Esophagus (tissue), 2 donors: ENCODE data around the gene C11orf86. TPM values are rescaled to one million over a fixed set of nuclear protein-coding genes. Genes with fewer than 3 reads are reported as not detected.
"Not testable (repeated sequence)": the region's sequence is repeated elsewhere in the genome, so short reads cannot be mapped to it uniquely, and the experiment has no call there.

Experiments used
- H3K27ac ChIP-seq, 2 donors: one replicate each; pipeline ENCODE4 v1.5.1; 2013; ENCODE audit warnings: low read depth in 2 of 2, mild to moderate bottlenecking in 2 of 2, inconsistent platforms in 1 of 2, low read length in 1 of 2, moderate library complexity in 1 of 2
- H3K27me3 ChIP-seq, 2 donors: one replicate each; pipeline ENCODE4 v1.6.1; 2013; ENCODE audit warnings: low read length in 2 of 2, control low read depth in 1 of 2, mild to moderate bottlenecking in 1 of 2; ENCODE audit not compliant: insufficient read depth in 2 of 2, control insufficient read depth in 1 of 2
- H3K36me3 ChIP-seq, 2 donors: one replicate each; pipeline ENCODE4 v1.6.1; 2013; ENCODE audit warnings: low read length in 1 of 2; ENCODE audit not compliant: control insufficient read depth in 2 of 2, insufficient read depth in 2 of 2
- H3K4me1 ChIP-seq, 2 donors: one replicate each; pipeline ENCODE4 v1.6.1; 2013; ENCODE audit warnings: low read length in 1 of 2; ENCODE audit not compliant: control insufficient read depth in 2 of 2, insufficient read depth in 2 of 2
- H3K4me3 ChIP-seq, 2 donors: one replicate each; pipeline ENCODE4 v1.5.1; 2013; ENCODE audit warnings: low read length in 2 of 2, mild to moderate bottlenecking in 2 of 2, low read depth in 1 of 2, moderate library complexity in 1 of 2
- H3K9me3 ChIP-seq, 2 donors: one replicate each; pipeline ENCODE4 v1.6.1; 2013; ENCODE audit warnings: mild to moderate bottlenecking in 2 of 2, low read depth in 1 of 2, low read length in 1 of 2, moderate library complexity in 1 of 2; ENCODE audit not compliant: control insufficient read depth in 2 of 2, insufficient read depth in 1 of 2
- WGBS, 2 donors: extraction: QIAGEN DNeasy Blood & Tissue Kit; methylation state at CpG; one replicate each; pipeline ENCODE4 v1.1.7; 2013; 5-methylcytosine and 5-hydroxymethylcytosine counted together
- polyA plus RNA-seq, 2 donors: library from polyadenylated mRNA; stranded (reverse); fragments of 200-250 nt; gene quantifications; one replicate each; pipeline ENCODE4 v1.2.3, GENCODE V29; 2013
- donor health status: healthy with polysubstance abuse.
- donor health status: Bipolar disorder and iron deficiency.

C11orf86 gene
- polyA plus RNA-seq, 2 donors, result not detected

- Histone ChIP-seq H3K4me1 (no peaks in the 10 kb centered on the region), H3K27me3 (no peaks in the 10 kb centered on the region), H3K4me3 (no peak overlapping the region), H3K9me3 (no peaks in the 10 kb centered on the region), H3K27ac (no peak overlapping the region), H3K36me3 (no peaks in the 10 kb centered on the region)
- WGBS, 2 donors, result 62 to 63% methylated on average over 8 of the region's 8 CpGs
Measured at GRCh38 chr11:67002297-67002913, 27.3 kb downstream of the C11orf86 start.

DNA sequence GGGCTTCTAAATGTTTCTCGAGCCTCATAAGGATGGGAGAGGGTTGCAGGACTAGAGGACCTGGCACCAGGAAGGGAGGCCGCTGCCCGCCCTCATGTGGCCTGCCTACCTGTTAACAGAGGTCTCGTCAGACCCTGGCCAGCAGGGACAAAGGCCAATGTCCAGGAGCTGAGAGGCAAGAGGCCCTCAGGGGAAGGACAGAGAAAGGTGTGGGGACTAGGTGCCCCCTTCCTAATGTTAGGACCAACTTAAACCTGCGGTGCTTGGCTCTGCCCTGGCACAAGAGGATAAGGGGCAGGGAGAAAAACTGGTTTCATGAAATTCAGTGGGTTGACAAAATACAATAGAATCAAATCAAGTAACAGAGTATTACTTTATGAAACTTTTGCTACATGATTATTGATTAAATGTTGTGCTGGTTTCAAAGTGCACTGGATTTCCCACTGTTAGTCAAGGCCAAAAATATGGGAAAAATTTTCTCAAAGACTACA, 27.9 kb downstream of the C11orf86 start:
- Histone ChIP-seq H3K36me3 (no peaks in the 10 kb centered on the region), H3K27me3 (no peaks in the 10 kb centered on the region), H3K9me3 (no peaks in the 10 kb centered on the region), H3K4me3 (no peak overlapping the region), H3K4me1 (no peaks in the 10 kb centered on the region), H3K27ac (no peak overlapping the region)
- 90 to 94% methylated on average over 5 of the region's 5 CpGs for WGBS, 2 donors

DNA sequence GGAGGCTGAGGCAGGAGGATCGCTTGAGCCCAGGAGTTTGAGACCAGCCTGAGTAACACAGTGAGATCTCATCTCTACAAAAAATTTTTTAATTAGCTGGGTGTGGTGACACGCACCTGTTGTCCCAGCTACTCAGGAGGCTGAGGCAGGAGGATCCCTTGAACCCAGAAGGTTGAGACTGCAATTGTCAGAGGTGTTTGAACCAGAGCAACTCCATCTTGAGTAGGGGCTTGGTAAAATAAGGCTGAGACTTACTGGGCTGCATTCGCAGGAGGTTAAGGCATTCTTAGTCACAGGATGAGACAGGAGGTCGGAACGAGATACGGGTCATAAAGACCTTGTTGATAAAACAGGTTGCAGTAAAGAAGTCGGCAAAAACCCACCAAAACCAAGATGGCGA, 30.1 kb downstream of the C11orf86 start:
- H3K4me1 ChIP-seq, result not testable (repeated sequence)
- 95 to 96% methylated on average over 8 of the region's 8 CpGs for WGBS, 2 donors

DNA sequence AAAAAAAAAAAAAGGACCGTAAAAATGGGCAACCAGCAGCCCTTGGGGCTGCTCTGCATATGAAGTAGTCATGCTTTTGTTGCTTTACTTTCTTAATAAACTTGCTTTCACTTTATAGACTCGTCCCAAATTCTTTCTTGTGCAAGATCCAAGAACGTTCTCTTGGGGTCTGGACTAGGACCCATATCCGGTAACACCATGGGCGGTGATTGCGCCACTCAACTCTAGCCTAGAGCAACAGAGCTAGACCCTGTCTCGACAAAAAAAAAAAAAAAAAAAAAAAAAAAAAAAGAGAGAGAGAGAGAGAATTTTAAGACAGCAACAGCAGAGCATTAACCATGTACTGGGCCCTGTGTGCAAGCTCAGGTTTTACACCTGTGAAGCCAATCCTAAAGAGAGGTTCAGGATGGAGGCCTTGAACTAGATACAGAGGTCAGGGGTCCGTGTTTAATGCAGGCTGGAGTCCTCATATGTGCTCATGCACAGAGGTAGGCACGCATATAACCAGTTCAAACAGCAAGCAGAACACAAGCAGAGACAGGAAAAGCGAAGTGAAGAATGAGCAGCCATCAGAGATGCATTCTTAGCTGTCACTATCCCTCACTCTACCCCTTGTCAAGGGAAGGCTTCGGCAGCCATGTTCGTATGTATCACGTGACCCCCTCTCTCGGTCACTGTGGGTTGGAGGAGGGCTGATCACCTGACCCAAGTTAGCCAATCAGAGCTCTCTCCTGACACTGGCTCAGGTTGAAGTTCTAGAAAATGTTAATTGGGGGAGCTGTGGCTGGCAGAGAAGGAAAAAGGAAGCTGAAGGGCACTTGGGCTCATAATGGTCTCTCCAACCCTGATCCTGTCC, 31.2 kb downstream of the C11orf86 start:
- Histone ChIP-seq H3K9me3 (no peaks in the 10 kb centered on the region), H3K27me3 (no peaks in the 10 kb centered on the region), H3K27ac (no peak overlapping the region), H3K36me3 (no peaks in the 10 kb centered on the region), H3K4me3 (no peak overlapping the region), H3K4me1 (peaks cover 0 to 2% of the 10 kb centered on the region in 2 donors)
- 78 to 82% methylated on average over 14 of the region's 14 CpGs for WGBS, 2 donors

More for the DNA sequence above, 30.1 kb downstream of the C11orf86 start:
- H3K9me3 ChIP-seq, H3K36me3 ChIP-seq, H3K4me3 ChIP-seq, H3K27me3 ChIP-seq, H3K27ac ChIP-seq: not testable (repeated sequence)

DNA sequence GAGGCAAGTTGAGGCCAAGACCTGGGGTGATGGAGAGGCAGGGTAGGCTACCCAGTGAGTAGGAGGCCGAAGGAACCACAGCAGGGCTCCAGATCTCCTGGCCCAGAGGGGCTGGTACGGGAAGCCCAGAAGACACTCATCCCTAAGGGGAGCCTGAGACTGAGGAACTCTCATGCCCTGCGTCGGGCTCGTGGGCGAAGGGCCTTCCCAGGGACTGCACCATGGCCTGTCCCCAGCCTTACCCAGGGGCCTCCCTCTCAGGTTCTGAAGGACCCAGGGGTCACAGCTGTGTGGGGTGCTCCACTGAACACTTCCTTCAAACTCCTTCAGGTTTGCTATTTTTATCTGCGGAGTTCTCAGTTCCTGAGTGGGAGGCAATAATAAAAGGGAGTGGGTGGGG, 32.0 kb downstream of the C11orf86 start:
- Histone ChIP-seq H3K9me3 (no peaks in the 10 kb centered on the region), H3K27me3 (no peaks in the 10 kb centered on the region), H3K4me1 (peaks cover 0 to 2% of the 10 kb centered on the region in 2 donors), H3K27ac (no peak overlapping the region), H3K36me3 (no peaks in the 10 kb centered on the region), H3K4me3 (no peak overlapping the region)
- WGBS, 2 donors, result 94 to 97% methylated on average over 7 of the region's 7 CpGs

DNA sequence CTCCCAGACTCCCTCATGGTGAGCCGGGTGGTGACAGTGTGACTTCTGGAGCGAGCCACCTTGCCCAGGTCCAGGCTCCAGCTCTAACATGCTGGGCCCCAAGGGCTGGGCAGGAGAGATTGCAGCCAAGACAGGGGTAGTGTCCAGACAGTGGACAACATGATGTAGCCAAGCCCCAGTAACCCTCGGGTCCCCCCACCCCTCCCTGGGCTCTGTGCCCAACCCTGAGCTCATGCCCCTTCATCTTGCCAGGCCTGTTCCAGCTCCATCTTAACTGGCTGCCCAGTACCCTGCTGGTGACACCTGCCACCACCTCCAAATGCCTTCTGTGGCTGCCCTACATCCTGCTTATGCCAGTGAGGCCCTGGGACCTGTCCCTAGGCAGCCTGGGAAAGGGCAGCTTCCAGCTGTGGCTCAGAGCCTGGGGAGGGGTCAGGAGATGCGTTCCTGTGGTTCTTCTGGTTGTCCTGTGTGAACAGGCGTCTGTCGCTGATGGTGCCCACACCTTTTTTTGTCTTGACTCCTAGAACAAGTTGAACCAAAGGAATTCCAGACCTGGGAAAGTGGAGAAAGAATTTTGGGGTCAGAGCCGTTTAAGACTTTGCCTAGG, 35.3 kb downstream of the C11orf86 start:
- no peaks in the 10 kb centered on the region for H3K36me3 ChIP-seq
- H3K27ac ChIP-seq, result no peak overlapping the region
- H3K4me3 ChIP-seq, result no peak overlapping the region
- no peaks in the 10 kb centered on the region for H3K9me3 ChIP-seq
- no peaks in the 10 kb centered on the region for H3K27me3 ChIP-seq
- WGBS, 2 donors, result 73 to 75% methylated on average over 7 of the region's 7 CpGs
- H3K4me1 ChIP-seq, result peaks cover 0 to 2% of the 10 kb centered on the region in 2 donors

- Histone ChIP-seq H3K4me3 (no peak overlapping the region), H3K4me1 (peaks cover 0 to 2% of the 10 kb centered on the region in 2 donors), H3K27ac (no peak overlapping the region), H3K9me3 (no peaks in the 10 kb centered on the region), H3K36me3 (no peaks in the 10 kb centered on the region), H3K27me3 (no peaks in the 10 kb centered on the region)
- WGBS, 2 donors, result 85 to 90% methylated on average over 11 of the region's 11 CpGs
Measured at GRCh38 chr11:67013511-67014045, 38.5 kb downstream of the C11orf86 start.

DNA sequence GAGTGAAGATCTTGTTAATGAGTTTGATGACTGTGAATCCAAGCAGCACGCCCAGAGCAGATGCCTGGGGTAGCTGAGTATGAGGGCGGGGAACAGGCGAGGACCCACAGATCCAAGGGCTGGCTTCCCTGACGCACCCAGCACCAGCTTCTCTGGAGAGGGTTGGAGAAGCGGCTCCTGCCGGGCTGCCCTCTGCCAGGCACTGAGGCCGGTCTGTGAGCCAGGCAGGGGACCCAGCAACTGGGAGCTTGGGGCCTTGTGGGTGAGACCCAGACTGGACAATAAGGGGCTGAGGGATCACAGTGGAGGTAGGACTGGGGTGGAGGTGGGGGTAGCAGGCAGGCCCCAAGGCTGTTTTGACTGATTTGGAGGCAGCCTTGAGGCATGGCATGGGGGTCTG, 39.2 kb downstream of the C11orf86 start:
- WGBS, 2 donors, result 95% methylated on average over 7 of the region's 7 CpGs
- no peak overlapping the region for H3K4me3 ChIP-seq
- peaks cover 0 to 2% of the 10 kb centered on the region in 2 donors for H3K4me1 ChIP-seq
- H3K9me3 ChIP-seq, result no peaks in the 10 kb centered on the region
- no peaks in the 10 kb centered on the region for H3K36me3 ChIP-seq
- no peak overlapping the region for H3K27ac ChIP-seq
- no peaks in the 10 kb centered on the region for H3K27me3 ChIP-seq

DNA sequence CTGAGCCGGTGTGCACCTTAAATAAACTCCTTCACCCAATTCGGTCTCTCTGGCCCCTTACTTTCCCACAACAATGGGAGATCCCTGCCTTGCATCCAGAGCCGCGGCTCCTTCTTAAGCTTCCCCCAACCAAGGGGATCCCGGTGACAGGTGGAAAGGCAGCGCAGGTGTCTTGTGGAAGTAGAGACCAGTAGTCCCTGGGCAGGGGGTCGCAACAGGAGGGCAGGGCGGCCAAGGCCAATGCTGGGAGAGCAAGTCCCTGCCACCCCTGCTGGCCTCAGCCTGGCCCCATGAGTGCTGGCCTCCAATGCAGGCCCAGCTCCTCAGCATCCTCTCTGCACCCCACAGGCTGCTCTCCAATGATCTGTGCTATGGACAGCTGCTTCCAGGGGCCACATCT, 39.9 kb downstream of the C11orf86 start:
- Histone ChIP-seq H3K27me3 (no peaks in the 10 kb centered on the region), H3K9me3 (no peaks in the 10 kb centered on the region), H3K27ac (no peak overlapping the region), H3K4me1 (peaks cover 0 to 2% of the 10 kb centered on the region in 2 donors), H3K36me3 (no peaks in the 10 kb centered on the region), H3K4me3 (no peak overlapping the region)
- 92 to 95% methylated on average over 8 of the region's 8 CpGs for WGBS, 2 donors
